ENCODE results near the gene FMO2.

Gene FMO2

DNA sequence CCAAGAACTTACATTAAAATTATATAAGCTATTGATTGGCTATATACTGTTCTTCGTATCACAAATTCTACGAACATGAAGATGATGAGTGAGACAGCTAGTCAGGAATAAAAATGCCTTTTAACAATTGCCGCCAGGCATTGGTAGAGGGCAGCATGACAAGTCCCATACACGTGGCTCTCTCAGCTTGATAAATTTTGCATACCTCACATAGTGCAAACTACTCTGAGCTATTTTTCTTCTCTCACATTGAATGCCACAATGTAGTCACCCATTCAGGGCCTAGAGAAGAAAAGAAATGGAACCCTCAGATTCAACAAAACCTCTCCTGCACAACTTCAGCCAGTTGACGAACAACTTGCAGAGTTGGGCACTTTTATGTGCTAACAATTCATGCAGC is 27.0 kb upstream of the FMO2 start:
- no peaks in the 10 kb centered on the region for H3K4me1 ChIP-seq (ENCODE audit: control insufficient read depth, insufficient read depth, low read depth, low read length)
- H3K9ac ChIP-seq (ENCODE audit: low read length), result no peak overlapping the region
- DNase-seq, result no peak
- no peak overlapping the region for H3K4me3 ChIP-seq (ENCODE audit: insufficient read depth in 1 of 2, low read depth in 1 of 2, low read length in 2 of 2)
- no peak overlapping the region for H2BK12ac ChIP-seq (ENCODE audit: low read length in 2 of 2)
- 81% methylated on average over 4 of the region's 5 CpGs for WGBS
- H2BK120ac ChIP-seq (ENCODE audit: low read depth, low read length), result no peak overlapping the region
- H2AK5ac ChIP-seq (ENCODE audit: low read length, severe bottlenecking), result no peak overlapping the region
- no peak overlapping the region for H3K4me2 ChIP-seq (ENCODE audit: low read length, poor library complexity, severe bottlenecking)
- H3K4ac ChIP-seq (ENCODE audit: low read depth in 1 of 2, low read length in 2 of 2), result no peak overlapping the region
- no peak overlapping the region for H3K14ac ChIP-seq (ENCODE audit: low read length in 2 of 2)
- no peak overlapping the region for H2AFZ ChIP-seq (ENCODE audit: low read depth, low read length)
- H2BK15ac ChIP-seq (ENCODE audit: low read depth, poor library complexity, severe bottlenecking), result no peak overlapping the region
- H3K18ac ChIP-seq (ENCODE audit: low read depth in 1 of 2, low read length in 2 of 2), result no peak overlapping the region
- no peak overlapping the region for H4K8ac ChIP-seq (ENCODE audit: low read length)
- H3K27ac ChIP-seq (ENCODE audit: low read length, poor library complexity, severe bottlenecking), result no peak overlapping the region
- H3K27me3 ChIP-seq (ENCODE audit: control insufficient read depth in 1 of 2, insufficient read depth in 1 of 2, low read length in 2 of 2), result no peaks in the 10 kb centered on the region
- H3K23ac ChIP-seq (ENCODE audit: low read length in 2 of 2), result no peak overlapping the region
- H4K91ac ChIP-seq (ENCODE audit: low read length), result no peak overlapping the region
- H2BK5ac ChIP-seq (ENCODE audit: low read depth, low read length, poor library complexity, severe bottlenecking), result no peak overlapping the region
- H3K9me3 ChIP-seq (ENCODE audit: control insufficient read depth, low read length), result peaks cover 6% of the 10 kb centered on the region
- no peaks in the 10 kb centered on the region for H3K36me3 ChIP-seq (ENCODE audit: control insufficient read depth in 1 of 2, insufficient read depth in 2 of 2, low read depth in 1 of 2, low read length in 2 of 2)
- H3K79me1 ChIP-seq (replicated peaks; ENCODE audit: low read length, poor library complexity, severe bottlenecking), result no peaks in the 10 kb centered on the region

DNA sequence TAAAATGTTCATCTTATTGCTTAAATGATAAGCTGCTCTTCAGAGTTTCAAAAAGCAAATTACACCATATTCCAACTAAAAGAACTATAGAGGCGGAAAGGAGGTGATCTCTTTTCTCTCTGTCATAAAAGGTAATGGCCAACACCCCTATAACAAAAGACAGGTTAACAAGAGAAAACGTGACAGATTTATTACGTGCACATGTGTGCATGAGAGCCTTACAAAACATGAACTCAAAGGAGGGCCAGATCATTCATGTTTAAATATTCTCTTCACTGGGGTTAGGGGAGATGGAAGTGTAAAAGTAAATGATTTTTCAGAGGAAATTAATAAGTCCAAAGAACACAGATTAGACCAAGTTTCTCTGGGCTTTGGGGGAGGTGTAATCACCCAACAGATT is 26.5 kb upstream of the FMO2 start:
- no peaks in the 10 kb centered on the region for H3K27me3 ChIP-seq (ENCODE audit: control insufficient read depth in 1 of 2, insufficient read depth in 1 of 2, low read length in 2 of 2)
- no peak overlapping the region for H3K4ac ChIP-seq (ENCODE audit: low read depth in 1 of 2, low read length in 2 of 2)
- H3K27ac ChIP-seq (ENCODE audit: low read length, poor library complexity, severe bottlenecking), result no peak overlapping the region
- H3K4me2 ChIP-seq (ENCODE audit: low read length, poor library complexity, severe bottlenecking), result no peak overlapping the region
- H2AFZ ChIP-seq (ENCODE audit: low read depth, low read length), result no peak overlapping the region
- no peaks in the 10 kb centered on the region for H3K36me3 ChIP-seq (ENCODE audit: control insufficient read depth in 1 of 2, insufficient read depth in 2 of 2, low read depth in 1 of 2, low read length in 2 of 2)
- H3K9me3 ChIP-seq (ENCODE audit: control insufficient read depth, low read length), result peaks cover 6% of the 10 kb centered on the region
- no peak overlapping the region for H3K23ac ChIP-seq (ENCODE audit: low read length in 2 of 2)
- H2AK5ac ChIP-seq (ENCODE audit: low read length, severe bottlenecking), result no peak overlapping the region
- no peak overlapping the region for H4K8ac ChIP-seq (ENCODE audit: low read length)
- H2BK15ac ChIP-seq (ENCODE audit: low read depth, poor library complexity, severe bottlenecking), result no peak overlapping the region
- H4K91ac ChIP-seq (ENCODE audit: low read length), result no peak overlapping the region
- WGBS, result 95% methylated on average over 3 of the region's 3 CpGs
- H3K79me1 ChIP-seq (replicated peaks; ENCODE audit: low read length, poor library complexity, severe bottlenecking), result no peaks in the 10 kb centered on the region
- no peak for DNase-seq
- no peak overlapping the region for H3K14ac ChIP-seq (ENCODE audit: low read length in 2 of 2)
- no peak overlapping the region for H3K9ac ChIP-seq (ENCODE audit: low read length)
- no peak overlapping the region for H3K4me3 ChIP-seq (ENCODE audit: insufficient read depth in 1 of 2, low read depth in 1 of 2, low read length in 2 of 2)
- no peak overlapping the region for H2BK120ac ChIP-seq (ENCODE audit: low read depth, low read length)
- H2BK5ac ChIP-seq (ENCODE audit: low read depth, low read length, poor library complexity, severe bottlenecking), result no peak overlapping the region
- no peak overlapping the region for H3K18ac ChIP-seq (ENCODE audit: low read depth in 1 of 2, low read length in 2 of 2)
- no peaks in the 10 kb centered on the region for H3K4me1 ChIP-seq (ENCODE audit: control insufficient read depth, insufficient read depth, low read depth, low read length)
- H2BK12ac ChIP-seq (ENCODE audit: low read length in 2 of 2), result no peak overlapping the region

DNA sequence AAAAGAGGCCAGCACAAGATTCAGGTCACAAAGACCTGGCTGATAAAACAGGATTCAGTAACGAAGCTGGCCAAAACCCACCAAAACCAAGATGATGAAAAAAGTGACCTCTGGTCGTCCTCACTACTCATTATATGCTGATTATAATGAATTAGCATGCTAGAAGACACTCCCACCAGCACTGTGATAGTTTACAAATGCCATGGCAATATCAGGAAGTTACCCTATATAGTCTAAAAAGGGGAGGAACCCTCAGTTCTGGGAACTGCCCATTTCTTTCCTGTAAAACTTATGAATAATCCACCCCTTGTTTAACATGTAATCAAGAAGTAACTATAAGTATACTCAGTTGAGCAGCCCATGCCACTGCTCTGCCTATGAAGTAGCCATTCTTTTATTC is 26.0 kb upstream of the FMO2 start:
- Histone ChIP-seq H2BK12ac (ENCODE audit: low read length in 2 of 2) (no peak overlapping the region), H3K14ac (ENCODE audit: low read length in 2 of 2) (no peak overlapping the region), H3K4ac (ENCODE audit: low read depth in 1 of 2, low read length in 2 of 2) (no peak overlapping the region), H4K8ac (ENCODE audit: low read length) (no peak overlapping the region), H3K4me3 (ENCODE audit: insufficient read depth in 1 of 2, low read depth in 1 of 2, low read length in 2 of 2) (no peak overlapping the region), H4K91ac (ENCODE audit: low read length) (no peak overlapping the region), H2AFZ (ENCODE audit: low read depth, low read length) (no peak overlapping the region), H3K23ac (ENCODE audit: low read length in 2 of 2) (no peak overlapping the region), H3K9me3 (ENCODE audit: control insufficient read depth, low read length) (peaks cover 6% of the 10 kb centered on the region), H2AK5ac (ENCODE audit: low read length, severe bottlenecking) (no peak overlapping the region), H2BK5ac (ENCODE audit: low read depth, low read length, poor library complexity, severe bottlenecking) (no peak overlapping the region), H3K27ac (ENCODE audit: low read length, poor library complexity, severe bottlenecking) (no peak overlapping the region), H3K9ac (ENCODE audit: low read length) (no peak overlapping the region), H3K4me2 (ENCODE audit: low read length, poor library complexity, severe bottlenecking) (no peak overlapping the region), H3K79me1 (replicated peaks; ENCODE audit: low read length, poor library complexity, severe bottlenecking) (no peaks in the 10 kb centered on the region), H3K4me1 (ENCODE audit: control insufficient read depth, insufficient read depth, low read depth, low read length) (no peaks in the 10 kb centered on the region), H2BK15ac (ENCODE audit: low read depth, poor library complexity, severe bottlenecking) (no peak overlapping the region), H3K18ac (ENCODE audit: low read depth in 1 of 2, low read length in 2 of 2) (no peak overlapping the region), H3K36me3 (ENCODE audit: control insufficient read depth in 1 of 2, insufficient read depth in 2 of 2, low read depth in 1 of 2, low read length in 2 of 2) (no peaks in the 10 kb centered on the region), H3K27me3 (ENCODE audit: control insufficient read depth in 1 of 2, insufficient read depth in 1 of 2, low read length in 2 of 2) (no peaks in the 10 kb centered on the region), H2BK120ac (ENCODE audit: low read depth, low read length) (no peak overlapping the region)
- 75% methylated on average over 2 of the region's 2 CpGs for WGBS
- no peak for DNase-seq

- Histone ChIP-seq H2BK12ac (ENCODE audit: low read length in 2 of 2) (no peak overlapping the region), H3K23ac (ENCODE audit: low read length in 2 of 2) (no peak overlapping the region), H3K18ac (ENCODE audit: low read depth in 1 of 2, low read length in 2 of 2) (no peak overlapping the region), H3K27ac (ENCODE audit: low read length, poor library complexity, severe bottlenecking) (no peak overlapping the region), H3K4me1 (ENCODE audit: control insufficient read depth, insufficient read depth, low read depth, low read length) (no peaks in the 10 kb centered on the region), H3K27me3 (ENCODE audit: control insufficient read depth in 1 of 2, insufficient read depth in 1 of 2, low read length in 2 of 2) (no peaks in the 10 kb centered on the region), H3K4me2 (ENCODE audit: low read length, poor library complexity, severe bottlenecking) (no peak overlapping the region), H4K8ac (ENCODE audit: low read length) (no peak overlapping the region), H2AFZ (ENCODE audit: low read depth, low read length) (no peak overlapping the region), H2AK5ac (ENCODE audit: low read length, severe bottlenecking) (no peak overlapping the region), H3K9ac (ENCODE audit: low read length) (no peak overlapping the region), H3K79me1 (replicated peaks; ENCODE audit: low read length, poor library complexity, severe bottlenecking) (no peaks in the 10 kb centered on the region), H3K36me3 (ENCODE audit: control insufficient read depth in 1 of 2, insufficient read depth in 2 of 2, low read depth in 1 of 2, low read length in 2 of 2) (no peaks in the 10 kb centered on the region), H4K91ac (ENCODE audit: low read length) (no peak overlapping the region), H2BK15ac (ENCODE audit: low read depth, poor library complexity, severe bottlenecking) (no peak overlapping the region), H2BK5ac (ENCODE audit: low read depth, low read length, poor library complexity, severe bottlenecking) (no peak overlapping the region), H3K14ac (ENCODE audit: low read length in 2 of 2) (no peak overlapping the region), H3K9me3 (ENCODE audit: control insufficient read depth, low read length) (peaks cover 6% of the 10 kb centered on the region), H2BK120ac (ENCODE audit: low read depth, low read length) (no peak overlapping the region), H3K4me3 (ENCODE audit: insufficient read depth in 1 of 2, low read depth in 1 of 2, low read length in 2 of 2) (no peak overlapping the region), H3K4ac (ENCODE audit: low read depth in 1 of 2, low read length in 2 of 2) (no peak overlapping the region)
- 53% methylated on average over 2 of the region's 3 CpGs for WGBS
- peak; percentile 3 for DNase-seq
Measured at GRCh38 chr1:171160211-171160610, 24.9 kb upstream of the FMO2 start.

Data from mesenchymal stem cell (in vitro differentiated cells and primary cell).